C4-2B (cell line): Measurements from ENCODE around the gene RALGAPA2.

Experiments used
- CTCF ChIP-seq: fragments of 450-650 bp; conservative IDR thresholded peaks from 2 replicates; pipeline ENCODE4 v1.5.1; 2017; ENCODE audit warnings: mild to moderate bottlenecking
- ZFX ChIP-seq: fragments of 450-650 bp; IDR thresholded peaks from 2 replicates; pipeline ENCODE4 v1.6.1; 2017

- no peak for TF ChIP-seq CTCF
- no peak for TF ChIP-seq ZFX
Observed at GRCh38 chr20:20562507-20562906, 149.9 kb downstream of the RALGAPA2 start.
